Nephron (organoid): ENCODE results near the gene KRT17.
"Not testable (repeated sequence)": the region's sequence is repeated elsewhere in the genome, so short reads cannot be mapped to it uniquely, and the experiment has no call there.

Source experiments
- H3K27ac Mint-ChIP-seq, 3 experiments: 2 replicates each; pipeline ENCODE4 v1.8.0; 2020; ENCODE audit warnings: mixed read lengths in 3 of 3, mild to moderate bottlenecking in 2 of 3, moderate library complexity in 1 of 3
- H3K27me3 Mint-ChIP-seq: 2 replicates; pipeline ENCODE4 v1.8.0; 2021; ENCODE audit warnings: low read depth, mild to moderate bottlenecking, moderate library complexity, mixed read lengths
- H3K36me3 Mint-ChIP-seq: 2 replicates; pipeline ENCODE4 v1.8.0; 2020; ENCODE audit warnings: low read depth, mixed read lengths
- H3K4me1 Mint-ChIP-seq: 2 replicates; pipeline ENCODE4 v1.8.0; 2020; ENCODE audit warnings: mixed read lengths
- H3K4me3 Mint-ChIP-seq, 3 experiments: 2 replicates each; pipeline ENCODE4 v1.8.0; 2020; ENCODE audit warnings: mild to moderate bottlenecking in 3 of 3, mixed read lengths in 3 of 3, moderate library complexity in 2 of 3
- H3K9me3 Mint-ChIP-seq: 2 replicates; pipeline ENCODE4 v1.8.0; 2020; ENCODE audit warnings: mixed read lengths
- CTCF ChIP-seq, 3 experiments: fragments of 200-600 bp; sonication (generic); IDR thresholded peaks; one replicate each; pipeline ENCODE4 v1.5.0; 2021; ENCODE audit warnings: antibody characterized with exemption in 3 of 3; ENCODE audit not compliant: unreplicated experiment in 3 of 3

Gene KRT17

GRCh38 chr17:41578538-41578937, 45.8 kb downstream of the KRT17 start:
- Mint-ChIP-seq H3K4me1 (peaks cover 5% of the 10 kb centered on the region), H3K36me3 (no peaks in the 10 kb centered on the region), H3K9me3 (no peaks in the 10 kb centered on the region), H3K4me3 (no peak overlapping the region), H3K27me3 (peaks cover 42% of the 10 kb centered on the region), H3K27ac (no peak overlapping the region)
- TF ChIP-seq CTCF (IDR thresholded peaks at IDR 0.05; ENCODE audit: unreplicated experiment in 3 of 3) = no peak

GRCh38 chr17:41576740-41577139, 47.6 kb downstream of the KRT17 start:
- H3K36me3 Mint-ChIP-seq, H3K4me3 Mint-ChIP-seq, H3K27ac Mint-ChIP-seq, H3K9me3 Mint-ChIP-seq, H3K4me1 Mint-ChIP-seq: not testable (repeated sequence)
- peaks cover 43% of the 10 kb centered on the region for H3K27me3 Mint-ChIP-seq

GRCh38 chr17:41575336-41575735, 49.0 kb downstream of the KRT17 start:
- H3K36me3 Mint-ChIP-seq = no peaks in the 10 kb centered on the region
- H3K27me3 Mint-ChIP-seq = peaks cover 39% of the 10 kb centered on the region
- no peak for TF ChIP-seq CTCF (IDR thresholded peaks at IDR 0.05; ENCODE audit: unreplicated experiment in 3 of 3)
- H3K4me3 Mint-ChIP-seq = no peak overlapping the region
- H3K27ac Mint-ChIP-seq = no peak overlapping the region
- H3K9me3 Mint-ChIP-seq = no peaks in the 10 kb centered on the region
- peaks cover 5% of the 10 kb centered on the region for H3K4me1 Mint-ChIP-seq

- no peaks in the 10 kb centered on the region for H3K9me3 Mint-ChIP-seq
These were observed 52.6 kb downstream of the KRT17 start, which contains the start of gene KRT9 for GRCh38 chr17:41571561-41572434. Gene KRT9 (minus strand): TSS chr17:41572059. CDS start chr17:41571992, 67 bp downstream.

More at GRCh38 chr17:41571561-41572434, 52.6 kb downstream of the KRT17 start, which contains the start of gene KRT9:
- H3K27me3 Mint-ChIP-seq = peaks cover 38% of the 10 kb centered on the region
- no peak within 1 kb of the TSS for H3K27ac Mint-ChIP-seq
- no peaks in the 10 kb centered on the region for H3K36me3 Mint-ChIP-seq
- no peaks in the 10 kb centered on the region for H3K4me1 Mint-ChIP-seq
- no peak for TF ChIP-seq CTCF (IDR thresholded peaks at IDR 0.05; ENCODE audit: unreplicated experiment in 3 of 3)
- no peak within 1 kb of the TSS for H3K4me3 Mint-ChIP-seq
